OCI-LY1 (cell line): ENCODE data around the gene GPR75.

ENCODE experiments used
- H2AFZ ChIP-seq: fragments of 200-600 bp; sonication (generic), shearing (Covaris generic); 2 replicates; pipeline ENCODE4 v1.6.0; 2014; ENCODE audit warnings: antibody characterized with exemption, mild to moderate bottlenecking, low read length
- H3F3A ChIP-seq: fragments of 200-600 bp; sonication (generic), shearing (Covaris generic); 2 replicates; pipeline ENCODE4 v1.6.0; 2014; ENCODE audit warnings: mild to moderate bottlenecking, antibody characterized with exemption, low read length, moderate library complexity; ENCODE audit not compliant: insufficient read depth
- H3K27ac ChIP-seq: fragments of 200-600 bp; sonication (generic); 2 replicates; pipeline ENCODE4 v1.5.1; 2014; ENCODE audit warnings: low read length, mixed run types, mild to moderate bottlenecking, low read depth; ENCODE audit not compliant: poor library complexity, severe bottlenecking
- H3K27me3 ChIP-seq: fragments of 200-600 bp; sonication (generic); 2 replicates; pipeline ENCODE4 v1.6.0; 2014; ENCODE audit warnings: antibody characterized with exemption, mild to moderate bottlenecking, low read length, moderate library complexity; ENCODE audit not compliant: insufficient read depth
- H3K36me3 ChIP-seq: fragments of 200-600 bp; sonication (generic); 2 replicates; pipeline ENCODE4 v1.6.1; 2014; ENCODE audit warnings: mild to moderate bottlenecking, antibody characterized with exemption, low read length, moderate library complexity, mixed read lengths; ENCODE audit not compliant: insufficient read depth
- H3K4me1 ChIP-seq: fragments of 200-600 bp; sonication (generic); 2 replicates; pipeline ENCODE4 v1.5.1; 2014; ENCODE audit warnings: mild to moderate bottlenecking, low read length, moderate library complexity; ENCODE audit not compliant: insufficient read depth, severe bottlenecking
- H3K4me2 ChIP-seq: fragments of 200-600 bp; sonication (generic), shearing (Covaris generic); 2 replicates; pipeline ENCODE4 v1.6.1; 2014; ENCODE audit warnings: low read length
- H3K4me3 ChIP-seq: fragments of 200-600 bp; sonication (generic); 2 replicates; pipeline ENCODE4 v1.5.1; 2014; ENCODE audit warnings: low read length, low read depth, mild to moderate bottlenecking, mixed read lengths; ENCODE audit not compliant: poor library complexity, severe bottlenecking
- H3K79me2 ChIP-seq: fragments of 200-600 bp; shearing (Covaris generic); 2 replicates; pipeline ENCODE4 v1.6.1; 2016; ENCODE audit warnings: mixed run types, low read length, mixed read lengths; ENCODE audit not compliant: insufficient read depth
- H3K9ac ChIP-seq: fragments of 200-600 bp; sonication (generic), shearing (Covaris generic); 2 replicates; pipeline ENCODE4 v1.6.1; 2014; ENCODE audit warnings: mild to moderate bottlenecking, low read length, mixed read lengths
- H3K9me2 ChIP-seq: fragments of 200-600 bp; sonication (generic), shearing (Covaris generic); 2 replicates; pipeline ENCODE4 v1.6.1; 2014; ENCODE audit warnings: low read depth, mild to moderate bottlenecking, low read length, mixed read lengths
- H3K9me3 ChIP-seq: fragments of 200-600 bp; shearing (Covaris generic); 2 replicates; pipeline ENCODE4 v1.6.1; 2014; ENCODE audit warnings: low read length, mixed read lengths
- H4K20me1 ChIP-seq: fragments of 200-600 bp; sonication (generic), shearing (Covaris generic); 2 replicates; pipeline ENCODE4 v1.6.0; 2016; ENCODE audit warnings: mild to moderate bottlenecking, low read length; ENCODE audit not compliant: insufficient read depth
- EZH2 ChIP-seq: fragments of 200-600 bp; sonication (generic), shearing (Covaris generic); IDR thresholded peaks from 2 replicates; pipeline ENCODE4 v1.8.0; 2017; ENCODE audit warnings: borderline replicate concordance, mixed run types, mild to moderate bottlenecking, antibody characterized with exemption, low read length, moderate library complexity, mixed read lengths
- TF ChIP-seq, protein P1 (sequence below): fragments of 200-600 bp; sonication (generic), shearing (Covaris generic); IDR thresholded peaks from 2 replicates; pipeline ENCODE4 v1.5.1; 2017; ENCODE audit warnings: mild to moderate bottlenecking, antibody characterized with exemption, low read length, moderate library complexity, mixed read lengths

GPR75 gene

DNA sequence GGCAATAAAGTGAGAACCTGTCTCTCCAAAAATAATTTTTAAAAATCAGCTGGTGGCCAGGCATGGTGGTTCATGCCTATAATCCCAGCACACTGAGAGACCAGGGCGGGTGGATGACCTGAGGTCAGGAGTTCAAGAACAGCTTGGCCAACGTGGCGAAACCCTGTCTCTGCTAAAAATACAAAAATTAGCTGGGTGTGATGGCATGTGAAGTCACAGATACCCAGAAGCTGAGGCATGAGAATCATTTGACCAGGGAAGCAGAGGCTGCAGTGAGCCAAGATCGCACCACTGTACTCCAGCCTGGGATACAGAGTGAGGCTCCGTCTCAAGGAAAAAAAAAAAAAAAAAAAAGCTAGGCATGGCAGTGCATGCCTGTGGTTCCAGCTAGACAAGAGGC, 7.4 kb upstream of the GPR75 start:
- peaks cover 88% of the 10 kb centered on the region for H3K36me3 ChIP-seq
- no peaks in the 10 kb centered on the region for H4K20me1 ChIP-seq
- no peaks in the 10 kb centered on the region for H3K27me3 ChIP-seq
- no peaks in the 10 kb centered on the region for H3K4me1 ChIP-seq
- H3K79me2 ChIP-seq: no peaks in the 10 kb centered on the region
- H3K9me2 ChIP-seq: no peaks in the 10 kb centered on the region
- H3F3A ChIP-seq: no peaks in the 10 kb centered on the region; the same call in 1 of the 2 replicates
- no peaks in the 10 kb centered on the region for H3K9me3 ChIP-seq
- TF ChIP-seq, protein P1, sequence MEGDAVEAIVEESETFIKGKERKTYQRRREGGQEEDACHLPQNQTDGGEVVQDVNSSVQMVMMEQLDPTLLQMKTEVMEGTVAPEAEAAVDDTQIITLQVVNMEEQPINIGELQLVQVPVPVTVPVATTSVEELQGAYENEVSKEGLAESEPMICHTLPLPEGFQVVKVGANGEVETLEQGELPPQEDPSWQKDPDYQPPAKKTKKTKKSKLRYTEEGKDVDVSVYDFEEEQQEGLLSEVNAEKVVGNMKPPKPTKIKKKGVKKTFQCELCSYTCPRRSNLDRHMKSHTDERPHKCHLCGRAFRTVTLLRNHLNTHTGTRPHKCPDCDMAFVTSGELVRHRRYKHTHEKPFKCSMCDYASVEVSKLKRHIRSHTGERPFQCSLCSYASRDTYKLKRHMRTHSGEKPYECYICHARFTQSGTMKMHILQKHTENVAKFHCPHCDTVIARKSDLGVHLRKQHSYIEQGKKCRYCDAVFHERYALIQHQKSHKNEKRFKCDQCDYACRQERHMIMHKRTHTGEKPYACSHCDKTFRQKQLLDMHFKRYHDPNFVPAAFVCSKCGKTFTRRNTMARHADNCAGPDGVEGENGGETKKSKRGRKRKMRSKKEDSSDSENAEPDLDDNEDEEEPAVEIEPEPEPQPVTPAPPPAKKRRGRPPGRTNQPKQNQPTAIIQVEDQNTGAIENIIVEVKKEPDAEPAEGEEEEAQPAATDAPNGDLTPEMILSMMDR: no peak
- TF ChIP-seq EZH2: no peak
- H3K4me3 ChIP-seq: no peak overlapping the region
- H3K27ac ChIP-seq: no peak overlapping the region
- no peak overlapping the region for H2AFZ ChIP-seq
- no peak overlapping the region for H3K9ac ChIP-seq
- H3K4me2 ChIP-seq: no peak overlapping the region

DNA sequence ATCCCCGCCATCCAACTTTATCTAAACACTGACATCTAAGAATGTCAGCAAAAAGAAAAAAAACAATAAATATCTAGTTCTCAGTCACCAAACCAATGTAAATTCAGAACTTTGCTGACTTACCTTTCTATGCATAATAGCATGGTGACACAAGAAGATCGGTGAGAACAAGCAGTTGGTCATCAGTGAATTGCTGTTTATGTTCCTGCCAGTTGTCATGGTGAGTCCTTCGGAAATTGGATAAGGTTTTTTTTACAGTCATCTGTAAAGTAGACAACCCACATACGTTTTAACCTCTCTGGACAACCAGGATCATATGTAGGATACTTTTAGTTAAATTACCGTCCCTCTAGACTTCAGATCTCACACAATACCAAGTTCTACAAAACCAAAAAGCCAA, 6.2 kb upstream of the GPR75 start:
- Histone ChIP-seq H3K27ac (no peak overlapping the region), H3K9me3 (no peaks in the 10 kb centered on the region), H3K4me2 (no peak overlapping the region), H3K36me3 (peaks cover 90% of the 10 kb centered on the region), H3K27me3 (no peaks in the 10 kb centered on the region), H3K4me1 (no peaks in the 10 kb centered on the region), H3K9me2 (no peaks in the 10 kb centered on the region), H3F3A (no peaks in the 10 kb centered on the region; the same call in 1 of the 2 replicates), H3K79me2 (no peaks in the 10 kb centered on the region), H3K9ac (no peak overlapping the region), H2AFZ (no peak overlapping the region), H3K4me3 (no peak overlapping the region), H4K20me1 (no peaks in the 10 kb centered on the region)
- TF ChIP-seq EZH2: no peak
- TF ChIP-seq, protein P1: no peak

DNA sequence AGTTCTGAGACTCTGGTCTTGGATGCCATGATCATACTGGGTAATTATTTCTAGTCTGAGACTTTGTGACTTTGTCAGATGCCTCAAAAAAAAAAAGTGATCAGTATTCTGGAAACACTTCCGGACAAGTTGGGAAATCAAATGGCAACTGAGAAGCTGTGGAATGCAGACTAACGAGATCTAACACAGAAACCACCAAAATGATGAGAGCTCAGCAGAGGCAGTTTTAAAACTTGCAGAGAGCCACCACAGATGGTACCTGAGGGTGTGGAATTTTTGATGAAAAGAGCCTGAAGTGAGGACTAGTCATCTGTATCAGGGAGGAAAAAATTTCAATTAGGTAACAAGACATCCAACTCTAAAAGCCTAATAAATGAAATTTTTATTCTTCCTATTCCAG, 5.5 kb upstream of the GPR75 start:
- no peak overlapping the region for H3K4me2 ChIP-seq
- no peaks in the 10 kb centered on the region for H4K20me1 ChIP-seq

More for the DNA sequence above, 5.5 kb upstream of the GPR75 start:
- no peak overlapping the region for H3K9ac ChIP-seq
- H3K9me2 ChIP-seq: no peaks in the 10 kb centered on the region
- peaks cover 94% of the 10 kb centered on the region for H3K36me3 ChIP-seq
- no peak for TF ChIP-seq EZH2
- TF ChIP-seq, protein P1: no peak
- no peaks in the 10 kb centered on the region for H3K9me3 ChIP-seq
- H2AFZ ChIP-seq: no peak overlapping the region
- no peaks in the 10 kb centered on the region; the same call in 1 of the 2 replicates for H3F3A ChIP-seq
- H3K4me1 ChIP-seq: no peaks in the 10 kb centered on the region
- H3K27ac ChIP-seq: no peak overlapping the region
- H3K27me3 ChIP-seq: no peaks in the 10 kb centered on the region
- H3K79me2 ChIP-seq: no peaks in the 10 kb centered on the region
- no peak overlapping the region for H3K4me3 ChIP-seq
